ENCODE results near the gene FOXE3.

The FOXE3 gene

DNA sequence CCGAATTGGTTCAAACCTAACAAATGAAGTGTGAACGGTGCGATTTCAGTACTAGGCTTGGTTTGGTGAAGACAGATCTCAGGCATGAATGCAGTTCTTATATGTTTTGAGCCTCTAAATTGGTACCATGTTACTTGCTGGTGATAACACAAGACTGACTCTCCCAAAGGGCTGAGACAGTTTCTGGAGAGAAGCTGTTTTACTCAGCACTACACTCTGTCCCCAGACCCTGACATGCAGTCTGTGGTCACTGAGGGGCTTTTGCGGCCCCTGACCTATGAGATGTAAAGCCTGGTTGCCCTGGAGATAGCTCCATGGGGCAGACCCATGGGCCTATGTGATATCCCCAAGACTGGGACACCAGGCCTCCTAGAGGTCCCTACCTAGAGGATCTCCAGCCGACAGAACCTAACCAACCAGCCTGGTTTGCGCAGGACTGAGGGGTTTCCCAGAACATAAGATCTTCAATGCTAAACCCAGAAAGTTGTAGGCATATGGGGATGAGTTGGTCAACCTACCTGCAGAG, 19.4 kb upstream of the FOXE3 start:
- no CpG with 5 or more reads among the region's 6 CpGs for WGBS, 2 donors (ENCODE audit: extremely low coverage in 2 of 2, insufficient read length in 2 of 2, insufficient replicate concordance in 1 of 2)
- Histone ChIP-seq H2BK15ac (ENCODE audit: low read length) (no peak overlapping the region), H2BK12ac (ENCODE audit: low read length) (no peak overlapping the region), H2AK5ac (ENCODE audit: low read depth, low read length) (no peak overlapping the region), H2AFZ (ENCODE audit: low read length) (no peak overlapping the region), H4K91ac (ENCODE audit: low read depth, low read length, poor library complexity) (no peak overlapping the region), H2BK5ac (ENCODE audit: low read length) (no peak overlapping the region), H3K18ac (ENCODE audit: low read length) (no peak overlapping the region), H4K8ac (ENCODE audit: low read depth, low read length) (no peak overlapping the region), H3K4me3 (ENCODE audit: low read length in 2 of 2) (no peak overlapping the region), H3K14ac (ENCODE audit: low read length) (no peak overlapping the region), H3K4me2 (ENCODE audit: insufficient read depth, low read length, poor library complexity, severe bottlenecking) (no peak overlapping the region), H3K4ac (ENCODE audit: low read length) (no peak overlapping the region), H3K9me3 (replicated peaks in 1 of 2; ENCODE audit: control insufficient read depth in 2 of 2, insufficient read depth in 1 of 2, low read depth in 1 of 2, low read length in 2 of 2) (no peaks in the 10 kb centered on the region), H2BK120ac (ENCODE audit: low read depth, low read length) (no peak overlapping the region), H3K4me1 (ENCODE audit: control insufficient read depth in 2 of 2, insufficient read depth in 1 of 2, low read depth in 1 of 2, low read length in 2 of 2) (no peaks in the 10 kb centered on the region), H3K27ac (replicated peaks; ENCODE audit: low read length) (no peak overlapping the region), H3K23ac (ENCODE audit: low read depth, low read length, poor library complexity) (no peak overlapping the region), H3K27me3 (ENCODE audit: control insufficient read depth in 3 of 3, insufficient read depth in 3 of 3, low read depth in 1 of 3, low read length in 3 of 3) (peaks cover 0 to 16% (median 0%) of the 10 kb centered on the region in 3 experiments), H3K9ac (ENCODE audit: low read depth, low read length, poor library complexity) (no peak overlapping the region), H3K36me3 (replicated peaks in 1 of 2; ENCODE audit: control insufficient read depth in 2 of 2, insufficient read depth in 2 of 2, low read length in 2 of 2) (no peaks in the 10 kb centered on the region), H3K79me1 (ENCODE audit: low read depth, low read length) (no peaks in the 10 kb centered on the region)
- DNase-seq (ENCODE audit: low spot score) = no peak

DNA sequence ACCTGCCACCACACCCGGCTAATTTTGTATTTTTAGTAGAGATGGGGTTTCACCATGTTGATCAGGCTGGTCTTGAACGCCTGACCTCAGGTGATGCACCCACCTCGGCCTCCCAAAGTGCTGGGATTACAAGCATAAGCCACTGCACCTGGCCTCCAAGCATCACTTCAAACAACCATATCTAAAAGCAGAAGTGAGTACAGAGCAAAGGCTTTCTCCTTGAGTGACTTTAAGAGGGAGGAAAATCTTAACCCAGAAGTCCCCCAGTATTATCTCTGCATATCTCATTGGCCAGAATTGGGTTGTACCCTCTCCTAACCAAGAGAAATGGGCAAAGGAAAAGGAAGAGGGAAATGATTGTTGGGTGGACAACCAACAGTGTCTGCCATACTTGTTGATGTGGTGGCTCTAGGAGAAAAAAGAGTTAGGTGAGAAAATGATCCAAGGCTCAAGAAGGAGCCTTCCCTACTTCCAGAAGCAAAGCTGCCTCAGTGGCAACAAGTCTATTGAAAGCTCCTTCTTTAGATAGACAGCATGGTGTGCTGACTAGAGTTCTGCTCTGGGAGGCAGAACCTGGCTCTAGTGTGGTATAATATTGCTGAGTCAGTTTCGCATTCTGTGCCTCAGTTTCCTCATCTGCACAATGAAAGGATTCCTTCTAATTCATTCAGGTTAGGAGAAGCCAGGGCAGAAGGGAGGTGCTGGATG, 16.8 kb upstream of the FOXE3 start:
- WGBS, 2 donors (ENCODE audit: extremely low coverage in 2 of 2, insufficient read length in 2 of 2, insufficient replicate concordance in 1 of 2) = no CpG with 5 or more reads among the region's 4 CpGs

GRCh38 chr1:47399846-47400155, 16.3 kb upstream of the FOXE3 start:
- no peak overlapping the region for H4K91ac ChIP-seq (ENCODE audit: low read depth, low read length, poor library complexity)
- no peak overlapping the region for H3K4ac ChIP-seq (ENCODE audit: low read length)
- H4K8ac ChIP-seq (ENCODE audit: low read depth, low read length) = no peak overlapping the region
- H3K27ac ChIP-seq (replicated peaks; ENCODE audit: low read length) = no peak overlapping the region
- no peak overlapping the region for H2BK15ac ChIP-seq (ENCODE audit: low read length)
- H2AK5ac ChIP-seq (ENCODE audit: low read depth, low read length) = no peak overlapping the region
- H2BK120ac ChIP-seq (ENCODE audit: low read depth, low read length) = no peak overlapping the region
- no CpG with 5 or more reads among the region's 4 CpGs for WGBS, 2 donors (ENCODE audit: extremely low coverage in 2 of 2, insufficient read length in 2 of 2, insufficient replicate concordance in 1 of 2)
- no peak overlapping the region for H2BK12ac ChIP-seq (ENCODE audit: low read length)
- H3K9me3 ChIP-seq (replicated peaks in 1 of 2; ENCODE audit: control insufficient read depth in 2 of 2, insufficient read depth in 1 of 2, low read depth in 1 of 2, low read length in 2 of 2) = no peaks in the 10 kb centered on the region
- no peak overlapping the region for H3K4me2 ChIP-seq (ENCODE audit: insufficient read depth, low read length, poor library complexity, severe bottlenecking)
- DNase-seq (ENCODE audit: low spot score) = no peak
- no peak overlapping the region for H3K18ac ChIP-seq (ENCODE audit: low read length)
- no peaks in the 10 kb centered on the region for H3K79me1 ChIP-seq (ENCODE audit: low read depth, low read length)
- H3K9ac ChIP-seq (ENCODE audit: low read depth, low read length, poor library complexity) = no peak overlapping the region
- H2AFZ ChIP-seq (ENCODE audit: low read length) = no peak overlapping the region
- H3K4me3 ChIP-seq (ENCODE audit: low read length in 2 of 2) = no peak overlapping the region
- no peaks in the 10 kb centered on the region for H3K36me3 ChIP-seq (replicated peaks in 1 of 2; ENCODE audit: control insufficient read depth in 2 of 2, insufficient read depth in 2 of 2, low read length in 2 of 2)
- H3K23ac ChIP-seq (ENCODE audit: low read depth, low read length, poor library complexity) = no peak overlapping the region
- H3K14ac ChIP-seq (ENCODE audit: low read length) = no peak overlapping the region
- H2BK5ac ChIP-seq (ENCODE audit: low read length) = no peak overlapping the region
- H3K27me3 ChIP-seq (ENCODE audit: control insufficient read depth in 3 of 3, insufficient read depth in 3 of 3, low read depth in 1 of 3, low read length in 3 of 3) = peaks cover 0 to 32% (median 0%) of the 10 kb centered on the region in 3 experiments
- no peaks in the 10 kb centered on the region for H3K4me1 ChIP-seq (ENCODE audit: control insufficient read depth in 2 of 2, insufficient read depth in 1 of 2, low read depth in 1 of 2, low read length in 2 of 2)

More for the DNA sequence above, 16.8 kb upstream of the FOXE3 start:
- no peak for DNase-seq (ENCODE audit: low spot score)
- Histone ChIP-seq H3K4me3 (ENCODE audit: low read length in 2 of 2) (no peak overlapping the region), H3K4ac (ENCODE audit: low read length) (no peak overlapping the region), H3K4me1 (ENCODE audit: control insufficient read depth in 2 of 2, insufficient read depth in 1 of 2, low read depth in 1 of 2, low read length in 2 of 2) (no peaks in the 10 kb centered on the region), H2BK120ac (ENCODE audit: low read depth, low read length) (no peak overlapping the region), H3K14ac (ENCODE audit: low read length) (no peak overlapping the region), H2BK5ac (ENCODE audit: low read length) (no peak overlapping the region), H2BK15ac (ENCODE audit: low read length) (no peak overlapping the region), H3K27ac (replicated peaks; ENCODE audit: low read length) (no peak overlapping the region), H3K4me2 (ENCODE audit: insufficient read depth, low read length, poor library complexity, severe bottlenecking) (no peak overlapping the region), H3K9ac (ENCODE audit: low read depth, low read length, poor library complexity) (no peak overlapping the region), H3K23ac (ENCODE audit: low read depth, low read length, poor library complexity) (no peak overlapping the region), H3K36me3 (replicated peaks in 1 of 2; ENCODE audit: control insufficient read depth in 2 of 2, insufficient read depth in 2 of 2, low read length in 2 of 2) (no peaks in the 10 kb centered on the region), H3K9me3 (replicated peaks in 1 of 2; ENCODE audit: control insufficient read depth in 2 of 2, insufficient read depth in 1 of 2, low read depth in 1 of 2, low read length in 2 of 2) (no peaks in the 10 kb centered on the region), H3K79me1 (ENCODE audit: low read depth, low read length) (no peaks in the 10 kb centered on the region), H2AFZ (ENCODE audit: low read length) (no peak overlapping the region), H4K91ac (ENCODE audit: low read depth, low read length, poor library complexity) (no peak overlapping the region), H2AK5ac (ENCODE audit: low read depth, low read length) (no peak overlapping the region), H2BK12ac (ENCODE audit: low read length) (no peak overlapping the region), H4K8ac (ENCODE audit: low read depth, low read length) (no peak overlapping the region), H3K27me3 (ENCODE audit: control insufficient read depth in 3 of 3, insufficient read depth in 3 of 3, low read depth in 1 of 3, low read length in 3 of 3) (peaks cover 0 to 32% (median 0%) of the 10 kb centered on the region in 3 experiments), H3K18ac (ENCODE audit: low read length) (no peak overlapping the region)

GRCh38 chr1:47401761-47402160, 14.3 kb upstream of the FOXE3 start:
- Histone ChIP-seq H4K8ac (ENCODE audit: low read depth, low read length) (no peak overlapping the region), H3K18ac (ENCODE audit: low read length) (no peak overlapping the region), H3K4me1 (ENCODE audit: control insufficient read depth in 2 of 2, insufficient read depth in 1 of 2, low read depth in 1 of 2, low read length in 2 of 2) (no peaks in the 10 kb centered on the region), H3K36me3 (replicated peaks in 1 of 2; ENCODE audit: control insufficient read depth in 2 of 2, insufficient read depth in 2 of 2, low read length in 2 of 2) (no peaks in the 10 kb centered on the region), H2BK12ac (ENCODE audit: low read length) (no peak overlapping the region), H3K23ac (ENCODE audit: low read depth, low read length, poor library complexity) (no peak overlapping the region), H2AK5ac (ENCODE audit: low read depth, low read length) (no peak overlapping the region), H3K27me3 (ENCODE audit: control insufficient read depth in 3 of 3, insufficient read depth in 3 of 3, low read depth in 1 of 3, low read length in 3 of 3) (peaks cover 0 to 42% (median 0%) of the 10 kb centered on the region in 3 experiments), H2BK15ac (ENCODE audit: low read length) (no peak overlapping the region), H3K4me3 (ENCODE audit: low read length in 2 of 2) (no peak overlapping the region), H2BK120ac (ENCODE audit: low read depth, low read length) (no peak overlapping the region), H3K79me1 (ENCODE audit: low read depth, low read length) (no peaks in the 10 kb centered on the region), H2AFZ (ENCODE audit: low read length) (no peak overlapping the region), H2BK5ac (ENCODE audit: low read length) (no peak overlapping the region), H3K4ac (ENCODE audit: low read length) (no peak overlapping the region), H3K14ac (ENCODE audit: low read length) (no peak overlapping the region), H3K4me2 (ENCODE audit: insufficient read depth, low read length, poor library complexity, severe bottlenecking) (no peak overlapping the region), H4K91ac (ENCODE audit: low read depth, low read length, poor library complexity) (no peak overlapping the region), H3K9me3 (replicated peaks in 1 of 2; ENCODE audit: control insufficient read depth in 2 of 2, insufficient read depth in 1 of 2, low read depth in 1 of 2, low read length in 2 of 2) (no peaks in the 10 kb centered on the region), H3K27ac (replicated peaks; ENCODE audit: low read length) (no peak overlapping the region), H3K9ac (ENCODE audit: low read depth, low read length, poor library complexity) (no peak overlapping the region)
- WGBS, 2 donors (ENCODE audit: extremely low coverage in 2 of 2, insufficient read length in 2 of 2, insufficient replicate concordance in 1 of 2) = no CpG with 5 or more reads among the region's 4 CpGs
- no peak for DNase-seq (ENCODE audit: low spot score)

Measured in neuronal stem cell (in vitro differentiated cells).